Urinary bladder (tissue), 4 donors: ENCODE measurements around the gene UNC45B. TPM values are rescaled to one million over a fixed set of nuclear protein-coding genes. Genes with fewer than 3 reads are reported as not detected.
"Not testable (repeated sequence)": the region's sequence is repeated elsewhere in the genome, so short reads cannot be mapped to it uniquely, and the experiment has no call there.

ENCODE experiments used
- DNase-seq: peaks from one replicate; pipeline ENCODE4 v3.0.0-alpha.2; 2015; ENCODE audit errors: extremely low spot score
- H3K27ac ChIP-seq: one replicate; pipeline ENCODE4 v1.5.1; 2013; ENCODE audit warnings: low read depth, mild to moderate bottlenecking, moderate library complexity
- H3K36me3 ChIP-seq: one replicate; pipeline ENCODE4 v1.6.1; 2013; ENCODE audit warnings: mild to moderate bottlenecking, moderate library complexity; ENCODE audit not compliant: insufficient read depth
- H3K4me1 ChIP-seq: one replicate; pipeline ENCODE4 v1.6.1; 2013; ENCODE audit warnings: mild to moderate bottlenecking, moderate library complexity; ENCODE audit not compliant: insufficient read depth
- H3K4me3 ChIP-seq: one replicate; pipeline ENCODE4 v1.5.1; 2013; ENCODE audit warnings: low read depth, low read length
- WGBS: extraction: QIAGEN DNeasy Blood & Tissue Kit; methylation state at CpG from one replicate; pipeline ENCODE4 v1.1.7; 2013; 5-methylcytosine and 5-hydroxymethylcytosine counted together
- polyA plus RNA-seq: library from polyadenylated mRNA; stranded (reverse); fragments of 200-250 nt; gene quantifications from one replicate; pipeline ENCODE4 v1.2.3, GENCODE V29; 2013
- total RNA-seq: library from RNA; depleted of rRNA; stranded (reverse); fragments of >200 nt; gene quantifications from one replicate; pipeline ENCODE4 v1.2.3, GENCODE V29; 2014
- donor health status: healthy with polysubstance abuse.
- donor health status: healthy.

The UNC45B gene
- total RNA-seq, result 4.5 TPM
- 0.03 TPM for polyA plus RNA-seq

- Histone ChIP-seq H3K36me3 (no peaks in the 10 kb centered on the region), H3K4me1 (no peaks in the 10 kb centered on the region), H3K27ac (no peak within 1 kb of the TSS), H3K4me3 (no peak within 1 kb of the TSS)
- WGBS, result 69% methylated on average over 4 of the region's 4 CpGs
- DNase-seq, result no peak
Observed at GRCh38 chr17:35147375-35147905, at the start of gene UNC45B. Gene UNC45B, plus strand, starts transcription at chr17:35147817. Its CDS starts 447 bp downstream, at chr17:35148264.

- H3K4me3 ChIP-seq, result no peak overlapping the region
- 89% methylated on average over 3 of the region's 3 CpGs for WGBS
- DNase-seq, result no peak
- no peaks in the 10 kb centered on the region for H3K4me1 ChIP-seq
- H3K27ac ChIP-seq, result no peak overlapping the region
- H3K36me3 ChIP-seq, result no peaks in the 10 kb centered on the region
Observed at GRCh38 chr17:35099908-35100307, 47.7 kb upstream of the UNC45B start.

GRCh38 chr17:35101036-35101435 lies 46.6 kb upstream of the UNC45B start:
- Histone ChIP-seq H3K4me3 (no peak overlapping the region), H3K27ac (no peak overlapping the region), H3K36me3 (no peaks in the 10 kb centered on the region), H3K4me1 (no peaks in the 10 kb centered on the region)
- 96% methylated on average over 14 of the region's 14 CpGs for WGBS
- DNase-seq, result no peak

- Histone ChIP-seq H3K4me1 (no peaks in the 10 kb centered on the region), H3K4me3 (no peak overlapping the region), H3K27ac (no peak overlapping the region), H3K36me3 (no peaks in the 10 kb centered on the region)
- DNase-seq, result no peak
- WGBS, result 89% methylated on average over 2 of the region's 2 CpGs
Observed at GRCh38 chr17:35101725-35102124, 45.9 kb upstream of the UNC45B start.

- no peaks in the 10 kb centered on the region for H3K36me3 ChIP-seq
Observed at GRCh38 chr17:35103271-35103670, 44.3 kb upstream of the UNC45B start.

GRCh38 chr17:35104844-35105450 lies 42.7 kb upstream of the UNC45B start:
- Histone ChIP-seq H3K36me3 (no peaks in the 10 kb centered on the region), H3K27ac (no peak overlapping the region), H3K4me3 (no peak overlapping the region), H3K4me1 (no peaks in the 10 kb centered on the region)
- DNase-seq, result no peak
- WGBS, result 95% methylated on average over 5 of the region's 5 CpGs

More at GRCh38 chr17:35103271-35103670, 44.3 kb upstream of the UNC45B start:
- Histone ChIP-seq H3K4me1 (no peaks in the 10 kb centered on the region), H3K27ac (no peak overlapping the region), H3K4me3 (no peak overlapping the region)
- WGBS, result 92% methylated on average over 5 of the region's 5 CpGs
- DNase-seq, result no peak

GRCh38 chr17:35110791-35111190 lies 36.8 kb upstream of the UNC45B start:
- not testable (repeated sequence) for H3K36me3 ChIP-seq, H3K4me3 ChIP-seq, DNase-seq, H3K4me1 ChIP-seq, H3K27ac ChIP-seq
- 98% methylated on average over 17 of the region's 17 CpGs for WGBS

- Histone ChIP-seq H3K27ac (no peak overlapping the region), H3K4me1 (no peaks in the 10 kb centered on the region), H3K4me3 (no peak overlapping the region), H3K36me3 (peaks cover 2% of the 10 kb centered on the region)
- WGBS, result 82% methylated on average over 12 of the region's 12 CpGs
- no peak for DNase-seq
Observed at GRCh38 chr17:35116845-35117244, 30.8 kb upstream of the UNC45B start.

GRCh38 chr17:35117984-35118383 lies 29.6 kb upstream of the UNC45B start:
- DNase-seq, result no peak
- H3K36me3 ChIP-seq, result peaks cover 2% of the 10 kb centered on the region
- no peak overlapping the region for H3K4me3 ChIP-seq
- H3K4me1 ChIP-seq, result no peaks in the 10 kb centered on the region
- no peak overlapping the region for H3K27ac ChIP-seq

GRCh38 chr17:35119370-35120165 lies 28.0 kb upstream of the UNC45B start, which contains the start of gene RAD51D:
Gene RAD51D, minus strand, starts transcription at chr17:35119860. Its CDS starts 247 bp downstream, at chr17:35119613.
- H3K4me3 ChIP-seq, result peak within 1 kb of the TSS; percentile 72
- no peak within 1 kb of the TSS for H3K27ac ChIP-seq
- WGBS, result under 1% methylated on average over 72 of the region's 72 CpGs

GRCh38 chr17:35121315-35121714 lies 26.3 kb upstream of the UNC45B start, which contains the start of gene FNDC8:
Gene FNDC8, plus strand, starts transcription at chr17:35121615. Its CDS starts 79 bp downstream, at chr17:35121694.
- Histone ChIP-seq H3K27ac (no peak within 1 kb of the TSS), H3K36me3 (no peaks in the 10 kb centered on the region), H3K4me3 (no peak within 1 kb of the TSS), H3K4me1 (no peaks in the 10 kb centered on the region)
- no peak for DNase-seq
- 93% methylated on average over 3 of the region's 3 CpGs for WGBS

More at GRCh38 chr17:35119370-35120165, 28.0 kb upstream of the UNC45B start, which contains the start of gene RAD51D:
- peak; percentile 8 for DNase-seq
- Histone ChIP-seq H3K36me3 (no peaks in the 10 kb centered on the region), H3K4me1 (no peaks in the 10 kb centered on the region)

GRCh38 chr17:35127751-35128514 lies 19.7 kb upstream of the UNC45B start:
- H3K4me1 ChIP-seq, result no peaks in the 10 kb centered on the region
- no peaks in the 10 kb centered on the region for H3K36me3 ChIP-seq
- H3K4me3 ChIP-seq, result no peak overlapping the region
- WGBS, result 45% methylated on average over 11 of the region's 11 CpGs
- peak; percentile 45 for DNase-seq
- no peak overlapping the region for H3K27ac ChIP-seq
